Brain microvascular endothelial cell (primary cell): ENCODE data around the gene MIEF1.

ENCODE experiments used
- DNase-seq: peaks from one replicate; pipeline ENCODE4 v3.0.0-alpha.2; 2020
- H3K27ac ChIP-seq: fragments of 250-450 bp; sonication (Bioruptor Pico); 2 replicates; pipeline ENCODE4 v1.5.1; 2020; ENCODE audit warnings: mild to moderate bottlenecking, moderate library complexity
- H3K27me3 ChIP-seq: fragments of 250-450 bp; sonication (Bioruptor Pico); replicated peaks from 2 replicates; pipeline ENCODE4 v1.5.1; 2020; ENCODE audit warnings: mild to moderate bottlenecking
- H3K36me3 ChIP-seq: fragments of 250-450 bp; sonication (Bioruptor Pico); replicated peaks from 2 replicates; pipeline ENCODE4 v1.5.1; 2020; ENCODE audit warnings: mild to moderate bottlenecking
- H3K4me3 ChIP-seq: 2 replicates; pipeline ENCODE4 v1.5.1; 2011; ENCODE audit warnings: low read depth, mild to moderate bottlenecking, control low read depth, low read length, moderate library complexity
- CTCF ChIP-seq: IDR thresholded peaks from 2 replicates; pipeline ENCODE4 v1.5.1; 2011; ENCODE audit warnings: low read depth, mild to moderate bottlenecking, moderate library complexity, low read length, control low read depth, inconsistent platforms; ENCODE audit errors: missing control alignments
- in situ Hi-C: cut with HindIII; loops from 2 replicates; pipeline ENCODE4 v1.10.0; 2017; ENCODE audit warnings: low sequenced_read_pairs, low pct_ligation_motif_present

Gene MIEF1

GRCh38 chr22:39478441-39478850 is 23.6 kb upstream of the MIEF1 start:
- H3K4me3 ChIP-seq, result no peak overlapping the region
- no peaks in the 10 kb centered on the region for H3K27me3 ChIP-seq
- H3K36me3 ChIP-seq, result no peaks in the 10 kb centered on the region
- in situ Hi-C loops, result no loop called here
- DNase-seq, result no peak
- no peak overlapping the region for H3K27ac ChIP-seq
- no peak for TF ChIP-seq CTCF

- H3K27ac ChIP-seq, result no peak overlapping the region
- in situ Hi-C loops, result no loop called here
- H3K4me3 ChIP-seq, result no peak overlapping the region
- no peaks in the 10 kb centered on the region for H3K36me3 ChIP-seq
- no peak for TF ChIP-seq CTCF
- H3K27me3 ChIP-seq, result no peaks in the 10 kb centered on the region
- no peak for DNase-seq
These were observed 22.8 kb upstream of the MIEF1 start for GRCh38 chr22:39479254-39479653.

- in situ Hi-C loops, result no loop called here
- no peak overlapping the region for H3K27ac ChIP-seq
- no peaks in the 10 kb centered on the region for H3K36me3 ChIP-seq
- no peak overlapping the region for H3K4me3 ChIP-seq
- H3K27me3 ChIP-seq, result no peaks in the 10 kb centered on the region
- no peak for TF ChIP-seq CTCF
- DNase-seq, result no peak
These were observed 21.5 kb upstream of the MIEF1 start for GRCh38 chr22:39480557-39480956.

- Histone ChIP-seq H3K27me3 (no peaks in the 10 kb centered on the region), H3K27ac (no peak overlapping the region), H3K4me3 (no peak overlapping the region), H3K36me3 (no peaks in the 10 kb centered on the region)
- TF ChIP-seq CTCF, result no peak
- in situ Hi-C loops, result no loop called here
- DNase-seq, result no peak
These were observed 21.0 kb upstream of the MIEF1 start for GRCh38 chr22:39481054-39481453.

- Histone ChIP-seq H3K27me3 (no peaks in the 10 kb centered on the region), H3K4me3 (no peak overlapping the region), H3K27ac (no peak overlapping the region), H3K36me3 (no peaks in the 10 kb centered on the region)
- in situ Hi-C loops, result no loop called here
- no peak for DNase-seq
- no peak for TF ChIP-seq CTCF
These were observed 20.5 kb upstream of the MIEF1 start for GRCh38 chr22:39481595-39481994.

- Histone ChIP-seq H3K36me3 (no peaks in the 10 kb centered on the region), H3K4me3 (no peak overlapping the region), H3K27me3 (no peaks in the 10 kb centered on the region), H3K27ac (no peak overlapping the region)
- DNase-seq, result no peak
- in situ Hi-C loops, result no loop called here
- no peak for TF ChIP-seq CTCF
These were observed 19.3 kb upstream of the MIEF1 start for GRCh38 chr22:39482768-39483167.
